AG10803 (cell line): Measurements from ENCODE around the gene IFT122.

Experiments
- DNase-seq: peaks from one replicate; pipeline ENCODE4 v3.0.0; 2010; ENCODE audit warnings: low read depth
- H3K4me3 ChIP-seq: 2 replicates; pipeline ENCODE4 v1.5.1; 2011; ENCODE audit warnings: mild to moderate bottlenecking, low read length, control low read depth
- CTCF ChIP-seq: conservative IDR thresholded peaks from 2 replicates; pipeline ENCODE4 v1.5.1; 2011; ENCODE audit warnings: mild to moderate bottlenecking, low read length, control low read depth, inconsistent platforms

IFT122 gene

DNA sequence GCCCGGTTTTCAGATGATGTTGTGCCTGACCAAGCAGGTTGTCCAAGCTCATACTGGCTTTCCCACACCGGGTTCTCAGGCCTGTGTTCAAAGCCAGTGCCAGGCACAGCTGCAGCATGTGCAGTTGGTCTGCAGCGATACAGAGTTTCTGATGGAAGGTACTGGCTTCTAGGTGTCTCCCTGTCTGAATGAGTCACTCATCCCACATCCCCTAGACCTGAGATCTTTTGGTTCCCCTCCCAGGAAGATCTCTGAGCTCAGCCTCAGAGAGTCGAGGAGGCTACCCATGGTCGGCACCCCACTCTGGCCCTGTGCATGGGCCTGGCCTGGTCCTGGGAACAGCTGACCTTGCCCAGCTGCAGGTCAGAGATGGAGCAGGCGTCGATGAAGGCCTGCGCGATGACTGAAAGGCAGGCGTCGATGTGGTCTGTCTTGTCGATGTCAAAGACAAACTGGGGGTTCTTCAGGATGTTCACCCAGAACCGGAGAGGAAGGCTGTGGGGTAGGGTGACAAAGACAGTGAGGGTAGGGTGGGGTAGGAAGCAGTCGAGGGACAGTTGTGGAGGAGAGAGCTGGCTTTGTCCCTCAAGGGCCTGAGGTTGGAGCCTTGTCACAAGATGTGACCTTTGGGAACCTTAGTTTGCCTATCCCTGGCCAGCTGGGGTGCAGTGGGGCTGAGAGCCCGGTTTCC, 118.2 kb downstream of the IFT122 start:
- H3K4me3 ChIP-seq = no peak overlapping the region
- DNase-seq = no peak
- no peak for TF ChIP-seq CTCF

- TF ChIP-seq CTCF = no peak
- H3K4me3 ChIP-seq = no peak overlapping the region
- peak; percentile 91 for DNase-seq
Measured at GRCh38 chr3:129558772-129559564, 118.9 kb downstream of the IFT122 start.

GRCh38 chr3:129559565-129560079, 119.6 kb downstream of the IFT122 start:
- H3K4me3 ChIP-seq = peak overlapping the region; percentile 29
- no peak for TF ChIP-seq CTCF
- no peak for DNase-seq

DNA sequence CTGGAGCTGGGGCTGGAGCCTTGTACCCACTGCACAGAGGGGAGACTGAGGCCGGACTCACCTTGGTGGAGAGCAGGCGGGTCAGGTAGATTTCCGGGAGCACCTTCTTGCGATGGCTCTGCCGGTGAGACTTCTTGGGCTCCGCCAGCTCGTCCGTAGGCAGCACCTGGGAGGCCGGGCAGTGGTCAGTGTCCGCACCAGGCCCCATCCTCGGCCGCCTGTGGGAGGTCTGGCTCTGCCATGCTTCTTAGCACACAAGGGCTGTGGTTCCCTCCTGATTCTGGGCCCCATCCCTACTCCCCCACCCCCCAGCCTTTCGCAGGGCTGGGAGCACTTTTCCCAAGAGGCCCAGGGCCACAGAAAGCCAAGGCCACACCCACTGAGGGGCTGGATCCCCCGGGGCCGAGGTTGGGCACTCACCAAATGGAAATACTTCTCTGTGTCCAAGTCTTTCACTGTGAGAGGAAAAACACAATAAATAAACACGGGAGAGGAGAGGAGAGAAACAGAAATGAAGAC, 120.3 kb downstream of the IFT122 start:
- peak overlapping the region; percentile 29 for H3K4me3 ChIP-seq
- peak; percentile 82 for DNase-seq
- TF ChIP-seq CTCF = no peak

GRCh38 chr3:129560911-129561594, 121.0 kb downstream of the IFT122 start:
- H3K4me3 ChIP-seq = peak overlapping the region; percentile 29
- TF ChIP-seq CTCF = no peak
- DNase-seq = peak; percentile 91

DNA sequence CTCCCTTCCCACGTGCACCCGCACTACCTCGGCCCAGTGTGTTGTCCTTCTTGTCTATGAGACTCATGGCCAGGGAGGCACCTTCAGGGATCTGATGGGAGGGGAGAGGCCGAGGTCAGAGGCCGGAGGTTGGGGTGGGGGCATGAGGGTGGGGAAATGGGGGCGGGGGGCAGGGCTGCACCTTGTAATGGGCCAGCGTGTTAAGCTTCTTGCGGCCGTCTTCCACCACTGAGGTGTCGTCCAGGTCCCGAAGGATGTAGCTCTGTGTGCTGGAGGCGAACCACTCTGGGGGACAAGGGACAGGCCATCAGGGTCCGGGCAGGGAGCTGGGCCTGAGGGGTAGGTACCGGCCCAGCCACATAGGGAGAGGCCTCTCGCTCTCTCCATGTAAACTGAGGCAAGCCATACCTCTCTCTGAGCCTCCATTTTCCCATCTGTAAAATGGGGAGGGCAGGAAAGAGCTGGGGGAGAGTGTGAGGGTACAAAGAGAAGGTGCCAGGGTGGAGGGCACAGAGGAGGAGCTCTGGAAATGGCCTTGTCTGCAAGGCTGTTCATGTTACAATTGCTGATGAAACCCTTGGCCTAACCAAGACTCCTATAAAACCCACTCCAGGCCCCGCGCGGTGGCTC, 121.7 kb downstream of the IFT122 start:
- TF ChIP-seq CTCF = no peak
- no peak for DNase-seq
- no peak overlapping the region for H3K4me3 ChIP-seq
